ENCODE measurements around the gene TMED4.
A peak's percentile ranks its signal among the peaks of the same experiment; 100 is the strongest.

- TF ChIP-seq EP300 (conservative IDR thresholded peaks at IDR 0.05; ENCODE audit: poor library complexity, severe bottlenecking) (no peak), CTCF (IDR thresholded peaks at IDR 0.05; ENCODE audit: poor library complexity, severe bottlenecking) (no peak), POLR2AphosphoS5 (IDR thresholded peaks at IDR 0.05) (peak; percentile 87), TAF1 (IDR thresholded peaks at IDR 0.05; ENCODE audit: low read depth) (no peak), EZH2 (IDR thresholded peaks at IDR 0.05; ENCODE audit: borderline replicate concordance, insufficient read depth, low read length, poor library complexity, severe bottlenecking) (no peak), MXI1 (conservative IDR thresholded peaks at IDR 0.05; ENCODE audit: poor library complexity, severe bottlenecking) (peak; percentile 99), REST (IDR thresholded peaks at IDR 0.05; ENCODE audit: borderline replicate concordance) (peak; percentile 69), RAD21 (conservative IDR thresholded peaks at IDR 0.05) (no peak), SMC3 (conservative IDR thresholded peaks at IDR 0.05; ENCODE audit: poor library complexity) (no peak)
Observed at GRCh38 chr7:44573464-44574286, 8.4 kb downstream of the TMED4 start, which contains the start of gene DDX56.
